ENCODE results near the gene DCAF16. TPM values are rescaled to one million over a fixed set of nuclear protein-coding genes. Genes with fewer than 3 reads are reported as not detected.

The DCAF16 gene
- polyA plus RNA-seq, 1 donor (not counting 4 experiments of a cell fraction or from before 2014, with no cell fraction given), result 16.2 TPM

- Histone ChIP-seq H4K20me1 (ENCODE audit: control insufficient read depth, extremely low read depth, insufficient read depth, low read length) (no peaks in the 10 kb centered on the region), H3K4me1 (ENCODE audit: control insufficient read depth, extremely low read depth, insufficient read depth, low read length) (no peaks in the 10 kb centered on the region), H3K9me1 (ENCODE audit: control insufficient read depth, extremely low read depth, insufficient read depth, low read length) (no peaks in the 10 kb centered on the region), H3K9ac (ENCODE audit: control insufficient read depth, extremely low read depth, insufficient read depth, low read length) (no peak overlapping the region), H3K27ac (ENCODE audit: control insufficient read depth, insufficient read depth, low read length) (no peak overlapping the region), H3K36me3 (ENCODE audit: control insufficient read depth in 2 of 2, extremely low read depth in 1 of 2, insufficient read depth in 2 of 2, low read length in 2 of 2) (no peaks in the 10 kb centered on the region), H2AFZ (ENCODE audit: control insufficient read depth, low read length) (no peak overlapping the region), H3K4me2 (ENCODE audit: control insufficient read depth, extremely low read depth, insufficient read depth, low read depth, low read length) (no peak overlapping the region), H3K4me3 (ENCODE audit: control insufficient read depth in 2 of 3, extremely low read depth in 1 of 3, insufficient read depth in 2 of 3, low read depth in 1 of 3, low read length in 3 of 3) (no peak overlapping the region), H3K79me2 (ENCODE audit: control insufficient read depth, insufficient read depth, low read length) (no peaks in the 10 kb centered on the region), H3K27me3 (ENCODE audit: control insufficient read depth, extremely low read depth, insufficient read depth, low read length) (no peaks in the 10 kb centered on the region), H3K9me3 (ENCODE audit: control insufficient read depth, low read depth, low read length) (no peaks in the 10 kb centered on the region)
- FAIRE-seq, result no peak
- dilution Hi-C loops (cut with MboI; ENCODE audit: extremely low pct_ligation_motif_present, low sequenced_read_pairs), result no loop called here
- DNase-seq (ENCODE audit: low read depth, low spot score), result no peak
- TF ChIP-seq EZH2 (IDR thresholded peaks at IDR 0.05; ENCODE audit: low read length), result no peak
- no peak for TF ChIP-seq CTCF (optimal IDR thresholded peaks at IDR 0.05 in 1 of 3, IDR thresholded peaks at IDR 0.05 in 1 of 3, conservative IDR thresholded peaks at IDR 0.05 in 1 of 3; ENCODE audit: extremely low read depth in 1 of 3, insufficient read depth in 2 of 3, low read length in 3 of 3)
Measured at GRCh38 chr4:17763931-17764330, 46.6 kb downstream of the DCAF16 start.

DNA sequence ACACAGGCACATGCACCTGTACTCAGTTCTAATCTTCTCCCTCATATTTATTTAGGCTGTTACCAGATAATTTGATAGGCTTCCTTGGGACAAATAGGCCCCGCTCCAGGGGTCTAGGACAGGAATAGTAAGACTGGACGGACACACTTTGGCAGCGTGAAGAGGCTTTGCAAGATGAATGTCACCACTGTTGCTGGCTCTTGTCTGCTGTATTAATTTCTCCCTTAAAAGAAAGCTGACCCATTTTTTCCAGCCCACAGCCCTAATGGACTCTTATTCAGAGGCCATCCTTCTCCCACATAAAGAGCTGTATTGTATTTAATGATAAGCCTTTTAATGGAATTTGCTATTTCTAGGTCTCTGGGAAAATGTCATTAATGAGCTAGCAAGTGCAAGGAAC, 47.1 kb downstream of the DCAF16 start:
- DNase-seq (ENCODE audit: low read depth, low spot score) (no peak), FAIRE-seq (no peak)
- Histone ChIP-seq H4K20me1 (ENCODE audit: control insufficient read depth, extremely low read depth, insufficient read depth, low read length) (no peaks in the 10 kb centered on the region), H3K36me3 (ENCODE audit: control insufficient read depth in 2 of 2, extremely low read depth in 1 of 2, insufficient read depth in 2 of 2, low read length in 2 of 2) (no peaks in the 10 kb centered on the region), H3K79me2 (ENCODE audit: control insufficient read depth, insufficient read depth, low read length) (no peaks in the 10 kb centered on the region), H3K4me1 (ENCODE audit: control insufficient read depth, extremely low read depth, insufficient read depth, low read length) (no peaks in the 10 kb centered on the region), H3K9me3 (ENCODE audit: control insufficient read depth, low read depth, low read length) (no peaks in the 10 kb centered on the region), H3K9me1 (ENCODE audit: control insufficient read depth, extremely low read depth, insufficient read depth, low read length) (no peaks in the 10 kb centered on the region), H2AFZ (ENCODE audit: control insufficient read depth, low read length) (no peak overlapping the region), H3K4me2 (ENCODE audit: control insufficient read depth, extremely low read depth, insufficient read depth, low read depth, low read length) (no peak overlapping the region), H3K9ac (ENCODE audit: control insufficient read depth, extremely low read depth, insufficient read depth, low read length) (no peak overlapping the region), H3K27ac (ENCODE audit: control insufficient read depth, insufficient read depth, low read length) (no peak overlapping the region), H3K27me3 (ENCODE audit: control insufficient read depth, extremely low read depth, insufficient read depth, low read length) (no peaks in the 10 kb centered on the region), H3K4me3 (ENCODE audit: control insufficient read depth in 2 of 3, extremely low read depth in 1 of 3, insufficient read depth in 2 of 3, low read depth in 1 of 3, low read length in 3 of 3) (no peak overlapping the region)
- TF ChIP-seq CTCF (optimal IDR thresholded peaks at IDR 0.05 in 1 of 3, IDR thresholded peaks at IDR 0.05 in 1 of 3, conservative IDR thresholded peaks at IDR 0.05 in 1 of 3; ENCODE audit: extremely low read depth in 1 of 3, insufficient read depth in 2 of 3, low read length in 3 of 3), result no peak
- no peak for TF ChIP-seq EZH2 (IDR thresholded peaks at IDR 0.05; ENCODE audit: low read length)
- dilution Hi-C loops (cut with MboI; ENCODE audit: extremely low pct_ligation_motif_present, low sequenced_read_pairs), result no loop called here

Measured in keratinocyte (primary cell).